TTC549 (cell line): ENCODE measurements around the gene SARM1.

ENCODE experiments used
- FAIRE-seq: peaks from 2 replicates; lab custom pipeline; 2012; peaks lifted over from hg19 to GRCh38; lab: Jason Lieb, UNC

SARM1 gene

GRCh38 chr17:28396635-28397239, 25.2 kb downstream of the SARM1 start:
- no peak for FAIRE-seq

- FAIRE-seq: no peak
Observed at GRCh38 chr17:28397275-28397674, 25.8 kb downstream of the SARM1 start.

- FAIRE-seq: no peak
Observed at GRCh38 chr17:28397687-28398279, 26.3 kb downstream of the SARM1 start.

GRCh38 chr17:28398280-28398981, 26.9 kb downstream of the SARM1 start:
- no peak for FAIRE-seq

DNA sequence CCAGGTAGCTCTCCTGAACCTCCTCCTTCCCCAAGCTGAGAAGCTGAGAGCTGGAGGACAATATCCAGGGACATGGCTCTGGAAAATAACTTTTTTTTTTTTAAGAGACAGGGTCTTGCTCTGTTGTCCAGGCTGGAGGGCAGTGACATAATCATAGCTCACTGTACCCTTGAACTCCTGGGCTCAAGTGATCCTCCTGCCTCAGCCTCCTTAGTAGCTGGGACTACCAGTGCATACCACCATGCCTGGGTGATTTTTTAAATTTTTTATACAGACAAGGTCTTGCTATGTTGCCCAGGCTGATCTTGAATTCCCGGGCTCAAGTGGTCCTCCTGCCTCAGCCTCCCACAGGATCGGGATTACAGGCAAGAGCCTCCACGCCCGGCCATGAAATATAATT, 28.3 kb downstream of the SARM1 start:
- FAIRE-seq: no peak

DNA sequence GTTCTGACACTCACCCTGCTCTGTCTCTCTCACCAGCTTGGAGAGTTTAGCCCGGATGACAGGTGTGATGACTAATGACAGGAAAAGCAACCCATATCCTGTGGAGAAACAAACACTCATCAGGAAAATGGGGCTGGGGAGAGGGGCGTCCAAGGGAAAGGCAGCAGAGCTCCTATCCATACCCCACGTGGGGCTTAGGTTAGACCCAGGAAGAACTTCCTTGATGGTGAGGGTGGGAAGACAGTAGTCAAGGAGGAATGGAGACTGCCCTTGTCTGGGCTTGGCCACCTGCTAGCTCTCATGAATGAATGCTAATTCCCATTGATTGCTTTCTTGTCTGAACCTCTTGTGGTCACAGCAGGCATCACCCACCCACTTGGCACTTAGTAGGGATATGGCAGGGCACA, 30.7 kb downstream of the SARM1 start:
- FAIRE-seq: no peak

- FAIRE-seq: no peak
Observed at GRCh38 chr17:28402844-28403243, 31.4 kb downstream of the SARM1 start.

GRCh38 chr17:28404007-28404406, 32.5 kb downstream of the SARM1 start:
- no peak for FAIRE-seq

- no peak for FAIRE-seq
Observed at GRCh38 chr17:28404461-28404811, 32.9 kb downstream of the SARM1 start.

GRCh38 chr17:28404812-28405570, 33.5 kb downstream of the SARM1 start:
- no peak for FAIRE-seq

DNA sequence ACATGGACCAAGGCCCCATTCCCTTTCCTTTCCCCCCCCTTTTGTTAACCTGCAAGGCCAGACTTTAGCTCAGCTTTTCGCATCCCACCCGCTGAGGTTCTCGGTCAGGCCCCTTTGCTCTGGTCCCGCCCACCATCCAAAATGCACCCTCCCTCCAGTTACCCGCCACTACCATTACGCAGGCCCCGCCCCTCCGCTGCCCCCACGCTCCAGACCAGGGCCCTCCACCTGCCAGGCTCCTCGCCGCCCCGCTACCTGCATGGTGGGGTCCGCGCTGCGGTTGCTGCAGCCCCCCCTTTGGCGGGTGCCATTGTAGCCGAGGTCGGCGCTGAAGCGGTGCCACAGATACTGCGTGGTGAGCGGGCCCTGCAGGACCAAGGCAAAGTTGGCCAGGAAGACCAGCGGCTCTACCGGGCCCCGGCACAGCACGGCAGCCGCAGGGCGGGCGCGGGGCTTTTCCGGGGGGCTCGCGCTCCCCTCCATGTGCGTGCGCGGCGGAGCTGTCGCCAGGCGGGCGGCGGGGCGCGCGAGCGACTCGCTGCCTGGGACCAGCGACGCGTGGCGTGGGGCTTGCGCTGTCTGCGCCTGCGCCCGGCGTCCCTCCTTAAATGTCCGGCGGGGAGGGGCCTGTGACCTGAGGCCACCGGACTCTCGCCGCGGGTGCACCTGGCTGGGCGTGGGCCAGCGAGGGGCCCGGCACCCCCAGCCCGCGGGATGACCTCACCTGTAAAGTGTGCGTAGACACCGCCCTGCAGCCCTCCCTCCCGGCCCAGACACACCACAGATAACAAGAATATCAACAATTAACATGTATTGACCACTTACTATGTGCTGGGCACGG, 34.4 kb downstream of the SARM1 start, which contains the start of gene SLC46A1:
Gene SLC46A1 (minus strand): TSS at position 581 of the 841 bp plus-strand sequence. CDS start 98 bp downstream, at position 483.
- FAIRE-seq: no peak

DNA sequence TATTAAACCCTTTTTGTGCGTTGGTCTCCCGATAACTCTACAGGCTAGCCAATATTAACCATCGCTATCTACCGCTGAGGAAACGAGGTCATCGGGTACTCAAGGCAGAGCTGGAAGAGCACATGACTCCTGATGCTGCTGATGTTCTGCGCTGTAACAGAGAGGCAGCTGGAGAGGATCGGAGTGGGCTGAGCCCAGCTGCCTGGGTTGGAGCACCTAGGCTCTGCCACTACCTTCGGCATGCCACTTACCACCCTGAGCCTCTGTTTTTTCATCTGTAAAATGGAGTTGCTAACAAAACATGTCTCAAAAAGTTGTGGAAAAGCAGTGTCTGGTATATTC, 35.0 kb downstream of the SARM1 start:
- FAIRE-seq: no peak

DNA sequence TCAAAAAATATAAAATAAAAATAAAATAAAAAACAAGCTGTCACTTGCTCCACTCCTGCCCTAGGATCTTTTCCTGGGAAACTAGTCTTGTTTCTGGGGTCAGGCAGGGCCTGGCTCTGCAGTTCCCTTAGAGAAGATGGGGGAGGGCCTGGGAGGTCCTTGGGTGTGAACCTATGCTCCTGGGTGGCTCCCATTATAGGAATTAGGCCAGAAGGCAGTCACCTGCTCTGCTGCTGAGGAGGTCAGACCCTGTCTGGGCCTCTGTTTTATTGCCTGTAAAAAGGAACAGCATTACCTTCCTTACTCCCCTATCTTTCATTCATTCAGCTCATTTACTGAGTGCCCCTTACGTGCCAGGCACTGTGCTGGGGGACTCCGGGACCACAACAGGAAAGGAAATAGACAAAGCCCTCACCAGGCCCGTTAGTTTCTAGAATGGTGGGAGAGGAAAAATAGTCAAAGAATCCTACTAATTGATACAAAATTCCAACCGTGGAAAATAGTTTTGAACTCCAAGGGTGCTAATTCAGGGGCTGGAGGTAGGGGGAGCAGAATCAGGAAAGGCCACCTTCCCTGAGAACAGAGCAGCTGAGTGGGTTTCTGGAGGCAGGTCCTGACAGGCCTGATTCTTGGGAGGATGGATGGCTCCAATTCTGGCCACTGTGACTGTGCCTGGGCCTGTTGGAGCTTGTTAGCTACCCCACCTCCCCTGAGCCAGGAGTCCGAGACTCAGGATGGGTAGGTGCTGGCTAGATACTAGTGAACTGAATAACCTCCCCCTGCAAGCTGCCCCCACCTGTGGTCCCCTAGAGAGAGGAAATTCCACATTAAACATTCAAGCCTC, 35.9 kb downstream of the SARM1 start:
- FAIRE-seq: no peak

- FAIRE-seq: no peak
Observed at GRCh38 chr17:28407974-28408306, 36.4 kb downstream of the SARM1 start.

DNA sequence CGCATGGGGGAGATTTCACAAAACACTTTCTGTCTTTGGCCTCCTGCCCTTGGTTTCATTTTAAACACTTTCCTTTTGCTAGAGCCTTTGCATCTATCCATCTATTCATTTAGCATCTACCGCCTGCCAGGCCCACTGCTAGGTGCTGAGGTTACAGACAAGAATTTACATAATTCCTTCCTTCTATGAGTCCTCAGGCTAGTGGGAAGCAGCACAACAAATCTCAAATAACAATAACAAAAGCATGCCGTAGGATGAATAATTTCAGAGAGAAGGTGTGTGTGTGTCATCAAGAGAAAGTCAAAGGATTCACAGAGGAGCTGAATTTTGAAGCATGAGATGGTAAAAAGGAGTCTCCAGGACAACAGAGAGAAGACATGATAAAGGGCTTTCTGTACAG, 40.6 kb downstream of the SARM1 start:
- no peak for FAIRE-seq

DNA sequence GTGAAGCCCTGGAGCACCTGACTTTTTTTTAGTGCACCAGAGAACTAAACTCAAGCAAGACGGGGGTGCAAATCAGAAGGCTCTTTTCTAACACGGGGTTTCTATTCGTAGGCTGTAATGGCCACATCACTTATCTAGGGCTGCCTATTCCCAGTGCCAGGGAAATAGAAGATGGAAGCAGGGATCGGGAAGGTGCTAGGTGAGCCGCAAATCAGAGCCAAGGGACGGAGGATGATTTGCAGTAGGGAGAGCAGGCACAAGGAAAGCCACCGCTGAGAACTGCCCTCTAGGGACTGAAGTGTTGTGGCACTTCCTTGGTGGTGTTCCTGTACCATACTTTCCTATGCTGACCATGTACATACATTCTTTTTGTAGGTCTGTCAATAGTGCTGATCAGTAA, 42.3 kb downstream of the SARM1 start:
- FAIRE-seq: no peak

DNA sequence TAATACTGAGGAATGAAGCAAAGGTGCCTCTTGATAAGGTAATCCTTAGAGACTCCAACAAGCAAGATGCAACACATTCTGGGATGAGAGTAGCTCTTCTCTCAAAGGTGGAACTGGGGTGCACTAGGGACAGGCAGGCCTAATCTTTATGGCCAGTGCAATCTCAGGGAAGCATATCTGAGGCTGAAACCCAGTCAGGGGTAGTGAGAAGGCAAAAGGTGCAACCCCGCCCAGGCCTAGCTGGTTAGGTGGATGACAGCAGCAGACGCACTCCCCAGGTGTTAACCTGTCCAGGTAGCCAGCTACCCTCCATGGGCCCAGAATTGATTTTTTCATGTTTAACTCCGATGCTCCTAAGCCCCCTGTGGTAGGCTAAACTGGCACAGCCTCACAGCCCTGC, 44.4 kb downstream of the SARM1 start:
- FAIRE-seq: no peak

- no peak for FAIRE-seq
Observed at GRCh38 chr17:28416703-28417311, 45.3 kb downstream of the SARM1 start.

DNA sequence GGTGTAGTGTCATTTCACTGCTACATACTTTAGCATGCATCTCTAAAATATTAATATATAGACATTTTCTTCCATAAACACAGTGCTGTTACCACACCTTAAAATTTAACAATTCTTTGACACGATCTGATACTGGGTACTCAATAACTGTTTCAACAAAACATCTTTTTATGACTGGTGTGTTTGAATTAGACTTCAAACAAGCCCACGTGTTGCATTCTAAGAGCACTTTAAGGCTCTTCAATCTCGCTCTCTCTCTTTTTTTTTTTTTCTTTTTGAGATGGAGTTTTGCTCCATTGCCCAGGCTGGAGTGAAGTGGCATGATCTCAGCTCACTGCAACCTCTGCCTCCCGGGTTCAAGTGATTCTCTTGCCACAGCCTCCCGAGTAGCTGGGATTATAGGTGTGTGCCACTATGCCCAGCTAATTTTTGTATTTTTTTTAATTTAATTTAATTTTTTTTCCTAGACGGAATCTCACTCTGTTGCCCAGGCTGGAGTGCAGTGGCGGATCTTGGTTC, 50.4 kb downstream of the SARM1 start:
- FAIRE-seq: no peak

DNA sequence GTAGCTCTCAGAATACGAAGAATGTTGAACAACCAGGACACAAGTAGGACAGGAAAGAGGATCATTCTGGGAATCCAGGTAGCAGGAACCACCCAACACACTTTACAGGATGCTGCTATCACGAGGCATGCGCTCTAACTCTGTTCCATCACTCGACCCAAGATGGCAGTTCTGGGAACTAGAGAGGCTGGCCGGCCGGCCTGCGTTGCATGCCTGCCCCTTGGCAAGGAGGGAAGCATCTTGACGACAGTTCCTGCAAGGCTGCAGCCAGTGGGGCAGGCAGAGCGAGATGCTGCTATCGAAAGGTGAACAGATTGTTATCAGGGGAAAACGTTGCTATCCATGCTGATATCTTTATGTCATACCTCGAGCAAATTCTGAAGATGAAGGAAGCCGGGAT, 53.7 kb downstream of the SARM1 start:
- no peak for FAIRE-seq

DNA sequence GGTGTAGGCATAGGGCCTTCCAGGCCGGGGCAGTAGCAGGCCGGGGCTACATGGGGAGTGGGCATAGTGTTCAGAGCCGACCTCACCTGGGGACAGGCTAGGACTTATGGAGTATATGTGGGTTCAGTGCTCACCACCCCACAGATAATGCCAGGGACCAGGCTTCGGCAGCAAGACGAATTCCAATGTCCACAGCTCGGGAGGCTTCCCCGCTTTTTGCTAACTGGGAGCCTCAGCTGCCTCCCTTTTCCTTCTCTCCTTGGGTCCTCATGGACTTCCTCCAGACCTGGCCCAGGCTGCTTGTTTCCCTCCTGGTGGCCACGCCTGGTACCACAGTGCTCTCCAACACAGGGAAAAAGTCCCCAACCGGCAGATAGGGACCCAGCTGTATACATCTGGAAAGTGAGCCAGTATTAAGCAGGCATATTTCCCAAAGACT, 54.6 kb downstream of the SARM1 start:
- no peak for FAIRE-seq
